ENCODE measurements around the gene PIK3R1.
"Not testable (repeated sequence)": the region's sequence is repeated elsewhere in the genome, so short reads cannot be mapped to it uniquely, and the experiment has no call there.

The PIK3R1 gene

DNA sequence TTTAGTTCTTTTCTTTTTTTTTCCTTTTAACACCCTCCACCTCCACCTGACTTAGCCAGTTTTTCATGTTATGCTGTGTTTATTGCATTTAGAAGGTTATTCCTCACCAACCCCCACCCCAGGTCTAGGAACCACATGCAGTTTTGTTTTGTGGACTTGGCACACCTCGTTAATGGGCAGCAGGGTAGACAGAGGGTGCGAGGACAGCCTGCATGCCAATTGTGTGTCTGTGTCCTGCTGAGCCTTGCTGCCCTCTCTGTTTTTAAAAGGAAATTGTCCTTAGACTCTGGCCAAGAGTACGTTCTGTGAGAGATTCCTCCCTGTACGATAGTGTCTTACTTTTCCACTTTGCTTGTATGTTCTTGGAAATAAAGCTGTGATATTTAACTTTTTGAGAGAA, 13.9 kb downstream of the PIK3R1 start:
- DNase-seq: no peak

- no peak for DNase-seq
Observed at GRCh38 chr5:68230285-68230684, 14.7 kb downstream of the PIK3R1 start.

GRCh38 chr5:68231414-68232076, 16.0 kb downstream of the PIK3R1 start:
- no peak for DNase-seq

- DNase-seq: no peak
Observed at GRCh38 chr5:68232277-68232676, 16.7 kb downstream of the PIK3R1 start.

DNA sequence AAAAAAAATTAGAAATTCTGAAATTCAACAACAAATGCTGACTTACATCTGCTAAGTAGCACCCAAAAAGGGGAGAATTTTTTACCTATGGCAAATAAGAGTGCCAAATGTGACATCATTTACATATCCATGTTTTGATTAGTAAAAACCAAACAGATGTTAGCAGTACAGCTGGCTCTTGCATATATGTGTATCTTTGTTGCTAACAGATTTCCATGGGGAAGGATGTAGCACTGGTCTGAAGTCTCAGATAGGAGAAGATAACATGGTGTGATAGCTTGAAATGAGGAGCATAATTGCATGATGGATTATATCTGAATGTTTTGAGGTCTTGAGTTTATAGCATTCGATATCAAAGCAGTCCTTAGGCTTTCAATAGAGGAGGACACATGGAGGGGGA, 17.5 kb downstream of the PIK3R1 start:
- no peak for DNase-seq

DNA sequence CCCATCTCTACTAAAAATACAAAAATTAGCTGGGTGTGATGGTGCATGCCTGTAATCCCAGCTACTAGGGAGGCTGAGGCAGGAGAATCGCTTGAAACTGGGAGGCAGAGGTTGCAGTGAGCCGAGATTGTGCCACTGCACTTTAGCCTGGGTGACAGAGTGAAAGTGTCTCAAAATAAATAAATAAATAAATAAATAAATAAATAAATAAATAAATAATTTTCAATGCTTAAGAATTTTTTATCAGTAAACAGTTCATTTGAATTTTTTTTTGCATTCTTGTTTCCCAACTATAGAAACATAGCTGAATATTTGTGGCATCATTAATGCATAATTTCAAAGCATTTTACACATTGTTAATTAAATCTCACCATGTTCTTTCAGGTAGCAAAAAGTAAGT, 19.7 kb downstream of the PIK3R1 start:
- not testable (repeated sequence) for DNase-seq

DNA sequence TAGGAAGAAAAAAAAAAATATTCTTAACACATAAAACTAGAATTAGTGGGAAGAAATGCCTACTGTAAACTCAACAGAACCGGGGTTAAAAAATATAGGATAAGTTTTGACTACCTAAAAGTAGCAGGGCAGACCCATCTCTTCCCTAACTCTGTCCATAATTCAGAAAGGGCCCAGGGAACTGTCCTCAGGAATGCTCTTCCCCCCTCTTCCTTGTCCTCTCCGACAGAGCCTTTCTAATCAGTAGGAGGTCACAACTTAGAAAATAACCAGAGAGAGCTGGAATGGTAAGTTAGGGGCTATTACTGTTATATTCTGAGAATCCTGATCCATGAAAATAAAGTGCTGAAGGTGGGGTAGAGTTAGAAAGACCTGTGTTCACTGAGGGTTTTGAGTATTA, 22.2 kb downstream of the PIK3R1 start:
- no peak for DNase-seq

DNA sequence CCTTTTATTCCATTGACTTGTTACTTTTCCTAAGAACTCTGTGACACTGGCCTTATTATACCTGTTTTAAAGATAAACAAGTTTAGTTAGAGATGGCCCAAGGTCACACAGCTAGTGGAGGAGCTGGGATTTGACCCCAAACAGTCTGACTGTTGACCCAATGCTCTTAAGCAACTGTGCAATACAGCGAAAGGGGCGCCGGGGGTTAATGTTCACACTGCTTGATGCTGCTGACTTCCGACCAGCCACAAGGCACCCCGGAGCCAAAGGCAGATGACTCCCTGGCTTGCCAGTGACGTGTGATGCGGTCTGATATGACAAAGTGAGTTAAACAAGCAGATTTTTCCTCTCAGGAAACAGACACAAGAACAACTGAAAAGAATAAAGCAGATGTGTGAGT, 23.9 kb downstream of the PIK3R1 start:
- peak; percentile 89 for DNase-seq

- peak; percentile 71 for DNase-seq
Observed at GRCh38 chr5:68240202-68240601, 24.6 kb downstream of the PIK3R1 start.

DNA sequence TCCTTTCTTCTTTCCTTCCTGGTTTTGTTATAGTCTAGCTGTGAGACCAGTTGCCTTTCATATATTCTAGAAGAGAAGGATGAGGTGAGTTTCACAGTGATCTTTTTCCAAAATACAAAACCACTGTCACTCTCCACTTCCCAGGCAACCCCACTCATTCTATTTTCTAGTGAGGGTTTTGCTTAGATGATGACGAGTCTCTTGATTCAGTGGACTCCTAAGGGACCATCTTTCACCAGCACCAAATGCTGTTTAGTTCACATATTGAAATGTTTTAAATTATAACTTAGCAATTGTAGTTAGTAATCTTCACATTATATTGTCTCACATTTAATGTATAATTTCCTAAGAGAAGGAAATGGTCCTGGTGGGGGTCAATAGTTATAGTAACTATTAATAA, 25.2 kb downstream of the PIK3R1 start:
- DNase-seq: no peak

DNA sequence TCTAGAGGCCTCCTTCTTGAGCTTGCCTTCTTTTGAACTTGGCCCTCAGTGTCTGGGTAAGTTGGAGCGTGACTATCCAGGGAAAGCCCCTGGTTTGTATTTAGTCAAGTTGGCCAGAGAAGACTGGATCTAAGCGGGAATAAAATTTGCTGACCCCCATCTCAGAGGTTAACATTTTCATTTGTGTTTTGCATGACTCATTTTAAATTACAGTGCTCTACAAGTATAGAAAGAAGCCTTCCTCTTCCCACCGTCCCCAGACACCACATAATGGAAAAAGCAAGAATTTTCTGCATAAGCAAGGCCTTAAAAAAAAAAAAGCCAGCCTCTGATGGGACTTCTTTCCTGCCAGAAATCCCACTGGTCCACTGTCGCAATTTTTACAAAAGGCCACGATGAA, 27.2 kb downstream of the PIK3R1 start:
- DNase-seq: no peak

DNA sequence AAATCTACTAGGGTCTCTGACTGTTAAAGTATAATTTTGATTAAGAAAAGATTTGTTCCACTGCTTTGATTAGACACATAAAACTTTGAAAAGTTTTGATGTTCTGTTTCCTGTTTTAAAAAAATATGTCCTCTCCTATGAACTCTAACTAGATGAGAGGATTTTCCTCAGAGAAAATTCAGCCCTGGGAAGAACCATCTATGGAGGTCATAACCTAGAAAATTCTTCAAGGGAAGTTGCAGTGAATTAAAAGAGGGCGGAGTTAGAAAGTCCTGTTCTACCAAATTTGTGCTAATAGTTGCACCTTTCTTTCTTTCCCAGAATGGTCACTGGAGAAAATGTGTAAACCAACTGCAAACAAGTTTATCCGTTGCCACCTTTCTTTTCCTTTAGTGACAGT, 27.7 kb downstream of the PIK3R1 start:
- no peak for DNase-seq

DNA sequence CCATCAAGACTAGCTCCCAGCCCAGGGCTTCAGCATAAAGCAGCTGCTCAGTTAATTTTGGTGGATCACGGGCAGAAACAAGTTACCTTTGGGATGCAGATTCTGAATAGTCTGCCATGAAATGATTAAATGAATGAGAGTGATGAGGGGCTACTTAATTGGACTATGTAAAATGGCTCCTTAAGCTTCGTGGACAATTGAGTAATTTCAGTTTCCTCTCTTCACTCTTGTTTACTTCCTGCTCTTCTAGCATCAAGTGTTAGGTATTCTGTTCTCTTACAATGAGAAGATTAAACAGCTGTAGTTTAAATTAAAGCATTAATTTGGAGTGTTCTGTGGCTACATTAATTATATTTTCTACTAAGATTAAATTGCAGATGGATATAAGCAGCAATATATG, 28.1 kb downstream of the PIK3R1 start:
- DNase-seq: no peak

DNA sequence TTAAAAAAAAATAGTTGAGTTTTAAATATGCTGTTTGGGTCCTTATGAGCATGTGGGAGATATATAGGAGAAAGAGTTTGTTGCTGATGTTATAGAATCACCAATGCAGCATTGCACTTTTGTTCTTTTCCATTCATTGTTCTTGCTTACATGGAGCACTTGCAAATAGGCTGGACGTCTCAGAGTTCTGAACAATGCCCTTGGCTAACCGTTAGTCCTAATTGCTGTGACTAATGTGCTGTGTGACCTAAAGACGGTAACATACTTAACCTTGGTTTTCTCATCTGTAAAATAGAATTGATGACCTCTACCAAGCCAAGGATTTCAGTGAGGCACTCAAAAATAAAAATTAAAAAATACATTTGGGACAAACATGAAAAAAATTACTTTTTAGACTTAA, 29.8 kb downstream of the PIK3R1 start:
- no peak for DNase-seq

GRCh38 chr5:68246802-68247201, 31.2 kb downstream of the PIK3R1 start:
- peak; percentile 48 for DNase-seq

DNA sequence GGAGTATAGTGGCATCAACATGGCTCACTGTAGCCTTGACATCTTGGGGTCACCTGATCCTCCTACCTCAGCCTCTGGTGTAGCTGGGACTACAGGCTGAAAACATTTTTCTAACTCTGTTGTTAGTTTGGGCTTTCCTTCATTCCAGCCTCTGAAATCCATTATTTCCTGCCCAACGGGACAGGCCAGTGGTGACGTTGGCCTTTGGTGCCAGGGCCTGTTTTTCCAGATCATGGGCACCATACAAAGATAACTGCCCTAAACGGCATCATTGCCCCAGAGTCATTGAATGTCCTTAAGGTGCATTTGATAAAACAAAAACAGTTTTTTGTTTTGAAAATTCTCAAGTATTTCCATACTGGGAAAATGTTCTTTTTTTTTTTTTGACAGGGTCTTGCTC, 32.1 kb downstream of the PIK3R1 start:
- no peak for DNase-seq

- no peak for DNase-seq
Observed at GRCh38 chr5:68248896-68249295, 33.3 kb downstream of the PIK3R1 start.

DNA sequence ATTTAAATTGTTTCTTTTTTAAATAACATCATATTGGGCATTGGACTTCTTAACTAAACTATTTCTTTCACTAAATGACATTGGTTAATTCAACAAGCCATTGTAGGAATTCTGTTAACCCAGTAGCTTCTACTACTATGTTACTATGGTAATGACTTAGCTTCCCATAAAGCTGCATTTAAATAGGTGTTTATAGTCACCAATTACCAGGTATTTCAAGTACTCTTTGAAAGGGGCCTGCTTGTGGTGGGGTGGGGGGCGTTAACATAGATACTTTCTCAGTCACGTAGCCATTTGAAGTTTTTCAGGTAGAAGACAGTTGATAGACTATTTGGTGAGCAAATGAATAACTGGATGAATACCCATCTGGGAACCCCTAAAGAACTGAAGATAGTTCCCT, 34.0 kb downstream of the PIK3R1 start:
- no peak for DNase-seq

- no peak for DNase-seq
Observed at GRCh38 chr5:68250661-68251298, 35.2 kb downstream of the PIK3R1 start.

DNA sequence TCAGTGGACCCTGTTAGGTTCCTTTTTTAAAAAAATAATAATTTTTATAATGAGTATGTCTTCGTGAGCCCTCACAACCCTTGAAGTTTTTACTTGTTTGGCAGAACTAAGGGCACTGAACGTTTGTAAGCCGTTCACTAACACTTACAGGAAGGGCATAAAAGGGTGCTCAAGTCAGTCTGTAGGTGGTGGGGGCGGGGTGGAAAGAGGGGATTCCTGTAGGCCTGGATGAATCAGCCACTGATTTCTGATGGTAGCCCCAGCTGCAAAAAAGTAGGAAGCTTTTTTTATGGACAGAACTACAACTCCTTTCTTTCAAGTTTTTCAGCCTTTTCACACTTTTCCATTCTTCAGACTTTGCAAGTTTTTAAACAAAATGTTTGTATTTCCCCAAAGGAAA, 35.8 kb downstream of the PIK3R1 start:
- no peak for DNase-seq

DNA sequence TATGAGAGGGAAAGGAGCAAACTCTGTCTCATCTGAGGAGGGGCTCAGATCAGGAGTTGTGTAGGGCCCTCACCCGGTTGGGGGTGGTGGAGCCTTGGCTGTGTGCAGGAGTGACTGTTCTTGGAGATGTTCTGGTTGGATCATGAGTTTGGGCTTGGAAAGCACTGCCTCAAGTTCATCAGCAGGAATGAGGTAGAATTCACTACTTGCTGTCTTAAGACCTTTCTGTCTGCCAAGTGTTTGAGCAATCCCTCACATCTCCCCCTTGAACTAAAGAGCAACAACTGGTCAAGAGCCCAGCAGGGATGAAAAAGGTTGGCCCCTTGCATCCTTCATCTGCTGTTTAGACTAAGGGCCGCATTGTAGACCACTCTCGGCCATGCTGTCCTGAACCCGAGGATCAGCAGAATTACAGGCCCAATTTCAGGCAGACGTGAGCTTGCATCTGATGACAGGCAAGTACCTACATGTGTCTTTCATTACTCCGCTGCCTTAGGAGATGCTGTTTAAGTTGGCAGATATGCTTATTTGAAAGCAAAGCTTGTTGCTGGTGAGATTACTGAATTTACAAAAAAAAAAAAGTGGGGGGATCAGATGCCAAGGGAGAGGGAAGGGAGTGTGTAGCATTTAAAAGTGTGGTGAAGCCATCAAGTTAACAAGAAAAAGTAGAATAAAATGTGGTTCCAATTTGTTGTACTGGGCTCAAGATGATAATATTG, 36.4 kb downstream of the PIK3R1 start:
- DNase-seq: no peak

DNA sequence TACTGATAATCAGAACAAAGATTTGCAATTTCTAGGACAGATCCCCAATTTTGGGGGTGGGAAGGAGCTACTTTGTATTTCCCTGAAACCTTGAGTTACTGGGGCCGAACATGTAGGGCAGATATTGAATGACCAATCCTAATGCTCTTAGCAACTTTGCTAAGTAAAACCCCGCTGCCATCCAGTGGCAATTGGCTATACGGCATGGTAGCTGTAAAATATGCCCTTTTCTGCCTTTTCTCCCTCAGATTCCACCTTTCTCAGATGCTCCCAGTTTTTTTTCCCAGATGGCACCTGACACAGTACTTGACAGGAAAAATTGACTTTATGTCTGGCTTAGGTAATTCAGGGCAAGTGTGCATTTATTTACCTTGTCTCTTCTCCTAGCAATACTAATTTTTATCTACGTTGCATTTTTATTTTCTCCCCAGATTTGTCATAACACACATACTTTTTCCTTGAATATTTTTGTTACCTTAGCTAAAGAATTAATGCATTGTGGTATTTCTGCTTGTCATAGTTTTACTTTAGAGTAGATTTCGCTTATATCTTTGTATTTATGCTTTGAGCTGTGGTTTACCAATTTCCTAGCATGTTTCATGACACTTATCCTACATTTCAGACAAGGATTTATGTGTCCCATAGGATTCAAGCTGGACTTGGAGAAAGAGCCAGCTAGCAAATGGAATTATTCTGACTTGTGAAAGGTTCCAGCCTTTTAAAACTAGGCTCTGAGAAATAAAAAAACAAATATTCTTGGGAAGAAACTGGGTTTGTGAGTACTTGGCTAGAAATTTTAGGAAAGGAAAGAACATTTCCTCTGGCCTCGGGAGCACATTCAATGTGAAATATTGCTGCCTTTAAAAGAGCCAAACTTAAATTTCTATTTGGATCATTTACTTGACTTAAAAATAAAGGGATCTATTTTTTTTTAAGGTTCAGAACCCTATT, 37.4 kb downstream of the PIK3R1 start:
- peak; percentile 90 for DNase-seq
